ENCODE measurements around the gene DLG2. TPM values are rescaled to one million over a fixed set of nuclear protein-coding genes. Genes with fewer than 3 reads are reported as not detected.

DLG2 gene
- total and polyA plus RNA-seq, 4 donors = 0.30 to 5.5 (median 0.68) TPM

DNA sequence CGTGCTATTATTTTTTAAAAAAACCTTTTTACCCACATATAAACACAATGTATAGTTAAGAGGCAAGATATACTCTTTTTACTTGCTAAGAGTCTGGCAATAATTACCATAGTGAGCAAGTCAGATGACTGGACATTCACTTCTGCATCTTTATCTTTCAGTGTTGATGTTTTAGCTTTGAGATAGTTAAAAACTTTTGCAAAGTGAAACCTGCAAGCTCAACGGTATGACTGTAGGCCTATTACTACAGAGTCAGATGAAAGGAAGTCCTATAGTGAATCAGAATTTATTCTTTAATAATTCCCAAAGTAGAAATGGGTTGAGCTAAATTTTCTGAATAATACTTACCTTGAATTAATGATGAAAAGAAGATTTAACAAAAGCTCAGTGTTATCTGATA, 2104.2 kb downstream of the DLG2 start:
- H3K4me3 ChIP-seq (ENCODE audit: low read depth in 1 of 3, low read length in 3 of 3) = no peak overlapping the region
- H3K4me1 ChIP-seq (ENCODE audit: control insufficient read depth in 4 of 4, insufficient read depth in 4 of 4, low read length in 3 of 4) = peaks cover 0 to 11% (median 0%) of the 10 kb centered on the region in 4 donors
- DNase-seq (ENCODE audit: low spot score) = no peak
- H3K36me3 ChIP-seq (ENCODE audit: control insufficient read depth in 4 of 4, insufficient read depth in 3 of 4, low read depth in 1 of 4, low read length in 3 of 4) = no peaks in the 10 kb centered on the region
- H3K9me3 ChIP-seq (ENCODE audit: control insufficient read depth in 4 of 4, low read length in 3 of 4) = peaks cover 0 to 2% (median 0%) of the 10 kb centered on the region in 4 donors
- H3K27ac ChIP-seq (ENCODE audit: low read depth in 1 of 2, low read length in 2 of 2) = no peak overlapping the region
- TF ChIP-seq SP1 (IDR thresholded peaks at IDR 0.05) (no peak), RXRA (IDR thresholded peaks at IDR 0.05) (no peak), RAD21 (IDR thresholded peaks at IDR 0.05) (no peak), FOXA1 (IDR thresholded peaks at IDR 0.05) (no peak), JUND (IDR thresholded peaks at IDR 0.05) (no peak), YY1 (IDR thresholded peaks at IDR 0.05) (no peak), HNF4G (IDR thresholded peaks at IDR 0.05) (no peak), FOXA2 (IDR thresholded peaks at IDR 0.05) (no peak), HNF4A (conservative IDR thresholded peaks at IDR 0.05) (no peak), TAF1 (conservative IDR thresholded peaks at IDR 0.05) (no peak), EGR1 (IDR thresholded peaks at IDR 0.05; ENCODE audit: low read depth in 2 of 2) (no peak), GABPA (IDR thresholded peaks at IDR 0.05 in 1 of 2, conservative IDR thresholded peaks at IDR 0.05 in 1 of 2) (no peak), NR2F2 (IDR thresholded peaks at IDR 0.05) (no peak)
- TF ChIP-seq, protein P1, sequence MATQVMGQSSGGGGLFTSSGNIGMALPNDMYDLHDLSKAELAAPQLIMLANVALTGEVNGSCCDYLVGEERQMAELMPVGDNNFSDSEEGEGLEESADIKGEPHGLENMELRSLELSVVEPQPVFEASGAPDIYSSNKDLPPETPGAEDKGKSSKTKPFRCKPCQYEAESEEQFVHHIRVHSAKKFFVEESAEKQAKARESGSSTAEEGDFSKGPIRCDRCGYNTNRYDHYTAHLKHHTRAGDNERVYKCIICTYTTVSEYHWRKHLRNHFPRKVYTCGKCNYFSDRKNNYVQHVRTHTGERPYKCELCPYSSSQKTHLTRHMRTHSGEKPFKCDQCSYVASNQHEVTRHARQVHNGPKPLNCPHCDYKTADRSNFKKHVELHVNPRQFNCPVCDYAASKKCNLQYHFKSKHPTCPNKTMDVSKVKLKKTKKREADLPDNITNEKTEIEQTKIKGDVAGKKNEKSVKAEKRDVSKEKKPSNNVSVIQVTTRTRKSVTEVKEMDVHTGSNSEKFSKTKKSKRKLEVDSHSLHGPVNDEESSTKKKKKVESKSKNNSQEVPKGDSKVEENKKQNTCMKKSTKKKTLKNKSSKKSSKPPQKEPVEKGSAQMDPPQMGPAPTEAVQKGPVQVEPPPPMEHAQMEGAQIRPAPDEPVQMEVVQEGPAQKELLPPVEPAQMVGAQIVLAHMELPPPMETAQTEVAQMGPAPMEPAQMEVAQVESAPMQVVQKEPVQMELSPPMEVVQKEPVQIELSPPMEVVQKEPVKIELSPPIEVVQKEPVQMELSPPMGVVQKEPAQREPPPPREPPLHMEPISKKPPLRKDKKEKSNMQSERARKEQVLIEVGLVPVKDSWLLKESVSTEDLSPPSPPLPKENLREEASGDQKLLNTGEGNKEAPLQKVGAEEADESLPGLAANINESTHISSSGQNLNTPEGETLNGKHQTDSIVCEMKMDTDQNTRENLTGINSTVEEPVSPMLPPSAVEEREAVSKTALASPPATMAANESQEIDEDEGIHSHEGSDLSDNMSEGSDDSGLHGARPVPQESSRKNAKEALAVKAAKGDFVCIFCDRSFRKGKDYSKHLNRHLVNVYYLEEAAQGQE (IDR thresholded peaks at IDR 0.05) = no peak
- TF ChIP-seq, protein P2, sequence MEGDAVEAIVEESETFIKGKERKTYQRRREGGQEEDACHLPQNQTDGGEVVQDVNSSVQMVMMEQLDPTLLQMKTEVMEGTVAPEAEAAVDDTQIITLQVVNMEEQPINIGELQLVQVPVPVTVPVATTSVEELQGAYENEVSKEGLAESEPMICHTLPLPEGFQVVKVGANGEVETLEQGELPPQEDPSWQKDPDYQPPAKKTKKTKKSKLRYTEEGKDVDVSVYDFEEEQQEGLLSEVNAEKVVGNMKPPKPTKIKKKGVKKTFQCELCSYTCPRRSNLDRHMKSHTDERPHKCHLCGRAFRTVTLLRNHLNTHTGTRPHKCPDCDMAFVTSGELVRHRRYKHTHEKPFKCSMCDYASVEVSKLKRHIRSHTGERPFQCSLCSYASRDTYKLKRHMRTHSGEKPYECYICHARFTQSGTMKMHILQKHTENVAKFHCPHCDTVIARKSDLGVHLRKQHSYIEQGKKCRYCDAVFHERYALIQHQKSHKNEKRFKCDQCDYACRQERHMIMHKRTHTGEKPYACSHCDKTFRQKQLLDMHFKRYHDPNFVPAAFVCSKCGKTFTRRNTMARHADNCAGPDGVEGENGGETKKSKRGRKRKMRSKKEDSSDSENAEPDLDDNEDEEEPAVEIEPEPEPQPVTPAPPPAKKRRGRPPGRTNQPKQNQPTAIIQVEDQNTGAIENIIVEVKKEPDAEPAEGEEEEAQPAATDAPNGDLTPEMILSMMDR (IDR thresholded peaks at IDR 0.05; ENCODE audit: low read depth, low read length, missing input control) = no peak
- TF ChIP-seq, protein P3, sequence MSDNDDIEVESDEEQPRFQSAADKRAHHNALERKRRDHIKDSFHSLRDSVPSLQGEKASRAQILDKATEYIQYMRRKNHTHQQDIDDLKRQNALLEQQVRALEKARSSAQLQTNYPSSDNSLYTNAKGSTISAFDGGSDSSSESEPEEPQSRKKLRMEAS (IDR thresholded peaks at IDR 0.05) = no peak
- TF ChIP-seq, protein P4, sequence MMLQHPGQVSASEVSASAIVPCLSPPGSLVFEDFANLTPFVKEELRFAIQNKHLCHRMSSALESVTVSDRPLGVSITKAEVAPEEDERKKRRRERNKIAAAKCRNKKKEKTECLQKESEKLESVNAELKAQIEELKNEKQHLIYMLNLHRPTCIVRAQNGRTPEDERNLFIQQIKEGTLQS (IDR thresholded peaks at IDR 0.05) = no peak
- TF ChIP-seq, protein P5, sequence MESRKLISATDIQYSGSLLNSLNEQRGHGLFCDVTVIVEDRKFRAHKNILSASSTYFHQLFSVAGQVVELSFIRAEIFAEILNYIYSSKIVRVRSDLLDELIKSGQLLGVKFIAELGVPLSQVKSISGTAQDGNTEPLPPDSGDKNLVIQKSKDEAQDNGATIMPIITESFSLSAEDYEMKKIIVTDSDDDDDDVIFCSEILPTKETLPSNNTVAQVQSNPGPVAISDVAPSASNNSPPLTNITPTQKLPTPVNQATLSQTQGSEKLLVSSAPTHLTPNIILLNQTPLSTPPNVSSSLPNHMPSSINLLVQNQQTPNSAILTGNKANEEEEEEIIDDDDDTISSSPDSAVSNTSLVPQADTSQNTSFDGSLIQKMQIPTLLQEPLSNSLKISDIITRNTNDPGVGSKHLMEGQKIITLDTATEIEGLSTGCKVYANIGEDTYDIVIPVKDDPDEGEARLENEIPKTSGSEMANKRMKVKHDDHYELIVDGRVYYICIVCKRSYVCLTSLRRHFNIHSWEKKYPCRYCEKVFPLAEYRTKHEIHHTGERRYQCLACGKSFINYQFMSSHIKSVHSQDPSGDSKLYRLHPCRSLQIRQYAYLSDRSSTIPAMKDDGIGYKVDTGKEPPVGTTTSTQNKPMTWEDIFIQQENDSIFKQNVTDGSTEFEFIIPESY (IDR thresholded peaks at IDR 0.05) = no peak
- no peaks in the 10 kb centered on the region for H3K27me3 ChIP-seq (ENCODE audit: control insufficient read depth in 4 of 4, insufficient read depth in 4 of 4, low read length in 3 of 4)
- no peak overlapping the region for H3K9ac ChIP-seq (ENCODE audit: low read depth in 1 of 2, low read length in 2 of 2)
- 66% methylated on average over 2 of the region's 2 CpGs for WGBS
